ENCODE data around the gene JUNB. TPM values are rescaled to one million over a fixed set of nuclear protein-coding genes. Genes with fewer than 3 reads are reported as not detected.

The JUNB gene
- total RNA-seq, 1 experiment from 2014 or later, result 125 TPM

DNA sequence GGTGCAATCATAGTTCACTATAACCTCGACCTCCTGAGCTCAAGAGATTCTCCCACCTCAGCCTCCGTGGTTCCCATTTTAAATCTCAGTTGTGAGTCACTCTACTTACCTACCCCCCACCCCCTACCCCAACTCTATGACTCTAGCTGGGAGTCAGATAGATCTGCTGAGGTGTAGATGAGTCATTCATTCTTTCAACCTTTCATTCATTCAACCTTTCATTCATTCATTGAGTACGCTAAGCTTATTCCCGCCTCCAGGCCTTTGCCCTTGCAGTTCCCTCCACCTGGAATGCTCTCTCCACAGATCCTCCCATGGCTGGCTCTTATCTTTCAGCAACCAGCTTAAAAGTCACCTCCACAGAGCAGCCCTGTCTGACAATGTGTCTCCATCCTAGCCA lies 45.9 kb downstream of the JUNB start:
- Mint-ChIP-seq H3K27ac (ENCODE audit: low read depth, unreplicated experiment) (no peak overlapping the region), H3K9me3 (ENCODE audit: unreplicated experiment) (no peaks in the 10 kb centered on the region), H3K4me3 (ENCODE audit: unreplicated experiment) (no peak overlapping the region), H3K36me3 (ENCODE audit: insufficient read depth, unreplicated experiment) (no peaks in the 10 kb centered on the region), H3K4me1 (ENCODE audit: insufficient read depth, unreplicated experiment) (peaks cover 22% of the 10 kb centered on the region), H3K27me3 (ENCODE audit: insufficient read depth, unreplicated experiment) (peaks cover 21% of the 10 kb centered on the region)
- BruUV-seq (replicated peaks), result no TSS peak
- CTCF ChIA-PET, result interaction anchor here (0.6 to 1.5 kb wide), 5 partner anchors 10 to 1515 kb away, joined by 3 to 18 read pairs (median 5); no protein-coding TSS in a partner anchor
- peak; percentile 24 for DNase-seq (ENCODE audit: unreplicated experiment)
- intact Hi-C loops (cut with micrococcal nuclease), result loop anchor here (5.0 kb wide), 1 partner anchor 35 kb away; the partner anchor contains the start of genes PRDX2 and THSD8
- TF ChIP-seq, protein P1, sequence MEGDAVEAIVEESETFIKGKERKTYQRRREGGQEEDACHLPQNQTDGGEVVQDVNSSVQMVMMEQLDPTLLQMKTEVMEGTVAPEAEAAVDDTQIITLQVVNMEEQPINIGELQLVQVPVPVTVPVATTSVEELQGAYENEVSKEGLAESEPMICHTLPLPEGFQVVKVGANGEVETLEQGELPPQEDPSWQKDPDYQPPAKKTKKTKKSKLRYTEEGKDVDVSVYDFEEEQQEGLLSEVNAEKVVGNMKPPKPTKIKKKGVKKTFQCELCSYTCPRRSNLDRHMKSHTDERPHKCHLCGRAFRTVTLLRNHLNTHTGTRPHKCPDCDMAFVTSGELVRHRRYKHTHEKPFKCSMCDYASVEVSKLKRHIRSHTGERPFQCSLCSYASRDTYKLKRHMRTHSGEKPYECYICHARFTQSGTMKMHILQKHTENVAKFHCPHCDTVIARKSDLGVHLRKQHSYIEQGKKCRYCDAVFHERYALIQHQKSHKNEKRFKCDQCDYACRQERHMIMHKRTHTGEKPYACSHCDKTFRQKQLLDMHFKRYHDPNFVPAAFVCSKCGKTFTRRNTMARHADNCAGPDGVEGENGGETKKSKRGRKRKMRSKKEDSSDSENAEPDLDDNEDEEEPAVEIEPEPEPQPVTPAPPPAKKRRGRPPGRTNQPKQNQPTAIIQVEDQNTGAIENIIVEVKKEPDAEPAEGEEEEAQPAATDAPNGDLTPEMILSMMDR (IDR thresholded peaks at IDR 0.05; ENCODE audit: unreplicated experiment), result no peak
- POLR2A ChIA-PET, result interaction anchor here (0.6 to 1.5 kb wide), 5 partner anchors 12 to 241 kb away, joined by 3 to 7 read pairs (median 3); partner anchors contain the start of genes JUNB and RNASEH2A

DNA sequence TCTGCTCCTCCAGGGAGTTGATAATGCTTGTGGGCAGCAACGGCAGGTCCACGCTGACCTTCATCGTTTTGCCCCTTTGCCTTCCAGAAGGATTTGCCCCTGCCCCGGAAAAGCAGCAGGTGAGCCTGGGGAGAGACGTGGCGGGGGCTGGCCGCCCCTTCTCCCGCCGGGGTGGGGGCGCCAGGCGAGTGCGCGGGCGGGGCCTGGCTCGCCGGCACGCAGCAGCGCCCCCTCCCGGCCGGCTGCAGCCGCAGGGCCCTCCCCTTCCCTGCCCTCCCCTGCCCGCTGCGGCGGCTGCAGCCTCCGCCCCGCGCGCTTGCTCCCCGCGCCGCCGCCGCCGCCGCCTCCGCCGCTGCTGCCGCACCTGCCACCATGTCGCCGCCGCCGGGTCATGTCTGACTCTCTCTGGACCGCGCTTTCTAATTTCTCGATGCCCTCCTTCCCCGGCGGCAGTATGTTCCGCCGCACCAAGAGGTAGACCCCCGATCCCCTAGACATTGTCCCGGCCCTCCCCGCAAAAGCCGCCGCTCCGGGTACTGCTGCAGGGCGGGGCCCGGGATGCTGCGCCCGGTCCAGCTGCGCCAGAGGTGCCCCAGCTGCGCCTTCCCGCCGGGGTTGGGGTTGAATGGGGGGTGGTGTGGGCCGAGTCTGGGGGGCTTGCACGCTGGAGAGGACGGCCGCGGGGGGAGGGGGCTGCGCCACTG lies 47.0 kb downstream of the JUNB start, which contains the start of gene MAST1:
Gene MAST1, plus strand, starts transcription at position 334 of the 704 bp plus-strand sequence. Its CDS starts 58 bp downstream, at position 392.
- no peaks in the 10 kb centered on the region for H3K36me3 Mint-ChIP-seq (ENCODE audit: insufficient read depth, unreplicated experiment)
- no peaks in the 10 kb centered on the region for H3K9me3 Mint-ChIP-seq (ENCODE audit: unreplicated experiment)
- no TSS peak for BruUV-seq (replicated peaks)
- H3K27me3 Mint-ChIP-seq (ENCODE audit: insufficient read depth, unreplicated experiment), result peaks cover 14% of the 10 kb centered on the region
- TF ChIP-seq, protein P1 (IDR thresholded peaks at IDR 0.05; ENCODE audit: unreplicated experiment), result peak; percentile 60
- ChIA-PET POLR2A (interaction anchor here (0.7 to 1.0 kb wide), 2 partner anchors 9 to 133 kb away, joined by 3 to 5 read pairs; no protein-coding TSS in a partner anchor), CTCF (interaction anchor here (1.2 to 1.4 kb wide), 2 partner anchors 23 to 104 kb away, joined by 6 to 7 read pairs; no protein-coding TSS in a partner anchor)
- H3K27ac Mint-ChIP-seq (ENCODE audit: low read depth, unreplicated experiment), result no peak within 1 kb of the TSS
- peak; percentile 46 for DNase-seq (ENCODE audit: unreplicated experiment)
- H3K4me3 Mint-ChIP-seq (ENCODE audit: unreplicated experiment), result peak within 1 kb of the TSS; percentile 66
- intact Hi-C loops (cut with micrococcal nuclease), result loop anchor here (5.0 kb wide), 1 partner anchor 36 kb away; the partner anchor contains the start of genes PRDX2 and THSD8
- H3K4me1 Mint-ChIP-seq (ENCODE audit: insufficient read depth, unreplicated experiment), result peaks cover 17% of the 10 kb centered on the region

DNA sequence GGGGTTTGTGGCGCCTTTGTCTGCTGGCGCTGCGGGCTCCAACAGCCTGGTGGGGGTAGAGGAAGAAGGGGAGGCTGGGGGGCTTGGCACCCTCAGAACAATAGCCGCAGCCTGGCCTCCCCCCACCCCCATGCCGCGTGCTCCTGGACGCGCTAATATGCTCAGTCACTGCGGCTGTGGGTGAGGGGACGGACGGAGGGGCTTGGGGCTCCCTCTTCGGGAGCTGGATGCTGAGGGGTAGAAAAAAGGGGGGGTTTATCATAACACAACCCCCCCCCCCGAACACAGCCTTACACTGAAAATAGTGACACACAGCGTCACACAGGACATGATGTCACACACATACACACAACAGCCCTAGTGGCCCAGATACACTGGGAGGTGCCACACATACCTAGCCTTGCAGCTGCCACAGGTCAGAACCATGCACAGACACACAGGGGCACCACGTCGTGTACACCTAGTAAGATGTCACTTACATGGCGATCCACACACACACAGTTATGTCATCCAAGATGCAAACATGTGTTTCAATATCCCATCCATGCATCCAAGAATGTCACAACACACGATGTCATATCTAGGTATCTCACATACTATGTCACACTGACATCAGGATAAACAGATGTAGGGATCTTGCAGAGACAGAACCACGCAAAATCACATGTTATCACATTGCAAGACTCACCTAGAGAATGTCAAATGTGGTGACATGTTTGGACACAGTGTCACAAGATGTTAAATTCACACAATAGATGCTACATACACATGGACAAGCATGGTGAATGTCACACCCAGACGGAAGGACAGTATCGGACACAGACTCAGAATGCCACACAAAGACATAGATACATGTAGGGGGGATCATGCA lies 47.8 kb downstream of the JUNB start:
- intact Hi-C loops (cut with micrococcal nuclease), result loop anchor here (5.0 kb wide), 1 partner anchor 37 kb away; the partner anchor contains the start of genes PRDX2 and THSD8
- TF ChIP-seq, protein P1 (IDR thresholded peaks at IDR 0.05; ENCODE audit: unreplicated experiment), result no peak
- Mint-ChIP-seq H3K4me3 (ENCODE audit: unreplicated experiment) (peak overlapping the region; percentile 66), H3K4me1 (ENCODE audit: insufficient read depth, unreplicated experiment) (peaks cover 18% of the 10 kb centered on the region), H3K27ac (ENCODE audit: low read depth, unreplicated experiment) (no peak overlapping the region), H3K36me3 (ENCODE audit: insufficient read depth, unreplicated experiment) (no peaks in the 10 kb centered on the region), H3K27me3 (ENCODE audit: insufficient read depth, unreplicated experiment) (peaks cover 14% of the 10 kb centered on the region), H3K9me3 (ENCODE audit: unreplicated experiment) (no peaks in the 10 kb centered on the region)
- DNase-seq (ENCODE audit: unreplicated experiment), result no peak
- ChIA-PET CTCF (interaction anchor here (0.7 to 1.2 kb wide), 2 partner anchors 24 to 699 kb away, joined by 3 to 6 read pairs; partner anchors contain the start of gene ZNF20), POLR2A (interaction anchor here (0.7 to 1.0 kb wide), 2 partner anchors 8 to 133 kb away, joined by 3 to 5 read pairs; no protein-coding TSS in a partner anchor)
- no TSS peak for BruUV-seq (replicated peaks)

Data from MCF 10A (cell line).